Umbilical cord (tissue), 2 donors: ENCODE results near the gene TRIM63. TPM values are rescaled to one million over a fixed set of nuclear protein-coding genes. Genes with fewer than 3 reads are reported as not detected.

Experiments used
- DNase-seq: peaks from one replicate; pipeline ENCODE4 v3.0.0-alpha.2; 2015; ENCODE audit warnings: low spot score
- total RNA-seq: library from RNA; depleted of rRNA; stranded (reverse); fragments of >200 nt; gene quantifications from one replicate; pipeline ENCODE4 v1.2.3, GENCODE V29; 2014; ENCODE audit warnings: low replicate concordance; ENCODE audit not compliant: insufficient read depth

The TRIM63 gene
- total RNA-seq, 1 donor from 2014 or later = 0.96 TPM

GRCh38 chr1:26057189-26057588 is 10.2 kb downstream of the TRIM63 start:
- DNase-seq = no peak

GRCh38 chr1:26055041-26055440 is 12.4 kb downstream of the TRIM63 start:
- DNase-seq = no peak

- DNase-seq = no peak
Measured at GRCh38 chr1:26053718-26054560, 13.5 kb downstream of the TRIM63 start.

DNA sequence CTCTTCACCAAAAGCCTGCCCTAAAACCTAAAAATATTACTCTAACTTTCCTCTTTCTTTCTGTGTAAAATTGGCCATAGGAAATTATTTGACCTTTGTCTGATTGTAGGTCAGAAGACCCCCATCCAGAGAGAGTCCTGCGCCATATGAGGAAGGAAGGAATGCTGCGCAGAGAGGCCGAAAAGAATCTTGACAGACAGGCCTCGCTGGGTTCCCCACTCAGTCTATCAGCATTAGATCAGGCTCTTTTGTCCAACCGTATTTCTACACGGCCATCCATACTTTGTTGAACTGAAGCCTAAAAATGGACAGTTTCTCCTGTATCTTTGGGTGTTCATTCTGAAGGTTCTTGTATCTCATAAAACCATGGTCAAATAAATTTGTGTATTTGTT is 17.2 kb downstream of the TRIM63 start:
- DNase-seq = no peak

GRCh38 chr1:26049531-26050247 is 17.7 kb downstream of the TRIM63 start:
- no peak for DNase-seq

DNA sequence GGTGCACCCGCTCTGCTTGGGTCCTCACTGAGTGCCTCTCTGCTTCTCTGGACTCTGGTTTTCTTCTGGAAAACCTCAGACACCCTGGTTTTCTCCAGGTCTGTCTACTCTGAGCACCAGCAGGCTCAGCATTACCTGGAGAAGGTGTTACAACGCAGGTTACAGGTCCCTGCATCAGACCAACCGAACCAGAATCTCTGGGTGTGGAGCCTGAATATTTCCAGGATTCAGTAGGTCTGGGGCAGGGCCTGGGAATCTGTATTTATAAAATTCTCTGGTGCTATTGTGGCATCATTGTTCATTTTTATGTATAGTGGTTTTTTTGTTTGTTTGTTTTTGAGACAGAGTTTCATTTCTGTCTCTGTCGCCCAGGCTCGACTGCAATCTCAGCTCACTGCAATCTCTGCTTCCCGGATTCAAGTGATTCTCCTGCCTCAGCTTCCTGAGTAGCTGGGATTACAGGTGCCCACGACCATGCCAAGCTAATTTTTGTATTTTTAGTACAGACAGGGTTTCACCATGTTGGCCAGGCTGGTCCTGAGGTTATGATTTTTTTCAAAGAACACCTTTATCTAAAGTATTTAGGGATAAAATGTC is 20.1 kb downstream of the TRIM63 start:
- DNase-seq = no peak

- DNase-seq = no peak
Measured at GRCh38 chr1:26046246-26047095, 21.0 kb downstream of the TRIM63 start.

DNA sequence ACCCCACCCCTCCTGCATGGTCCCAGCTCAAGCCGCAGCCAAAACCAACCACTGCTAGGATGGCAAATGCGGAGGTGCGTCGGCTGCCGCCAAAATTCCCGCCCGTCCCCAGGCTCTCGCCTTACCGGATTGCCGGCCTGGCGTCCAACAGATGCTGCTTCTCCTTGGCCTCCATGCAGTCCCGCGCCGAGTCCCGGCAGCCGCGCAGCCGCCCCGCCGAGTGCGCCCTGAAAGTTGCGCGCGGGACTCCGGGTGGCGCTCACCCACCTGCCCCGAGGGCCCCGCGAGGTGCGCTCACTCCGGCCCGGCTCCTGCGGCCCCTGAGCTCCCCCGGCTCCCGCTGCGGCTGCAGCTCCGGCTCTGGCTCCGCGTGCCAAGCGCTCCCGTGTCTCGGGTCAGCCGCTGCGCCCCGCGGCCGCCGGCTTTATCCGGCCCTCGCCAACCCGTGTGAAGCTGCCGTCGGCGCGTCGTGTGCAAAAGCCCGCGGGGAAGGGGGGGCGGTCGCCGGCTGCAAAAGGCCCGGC is 21.6 kb downstream of the TRIM63 start, which contains the start of gene SLC30A2:
Gene SLC30A2 (minus strand): TSS at position 397 of the 524 bp plus-strand sequence. CDS start 222 bp downstream, at position 175.
- no peak for DNase-seq

DNA sequence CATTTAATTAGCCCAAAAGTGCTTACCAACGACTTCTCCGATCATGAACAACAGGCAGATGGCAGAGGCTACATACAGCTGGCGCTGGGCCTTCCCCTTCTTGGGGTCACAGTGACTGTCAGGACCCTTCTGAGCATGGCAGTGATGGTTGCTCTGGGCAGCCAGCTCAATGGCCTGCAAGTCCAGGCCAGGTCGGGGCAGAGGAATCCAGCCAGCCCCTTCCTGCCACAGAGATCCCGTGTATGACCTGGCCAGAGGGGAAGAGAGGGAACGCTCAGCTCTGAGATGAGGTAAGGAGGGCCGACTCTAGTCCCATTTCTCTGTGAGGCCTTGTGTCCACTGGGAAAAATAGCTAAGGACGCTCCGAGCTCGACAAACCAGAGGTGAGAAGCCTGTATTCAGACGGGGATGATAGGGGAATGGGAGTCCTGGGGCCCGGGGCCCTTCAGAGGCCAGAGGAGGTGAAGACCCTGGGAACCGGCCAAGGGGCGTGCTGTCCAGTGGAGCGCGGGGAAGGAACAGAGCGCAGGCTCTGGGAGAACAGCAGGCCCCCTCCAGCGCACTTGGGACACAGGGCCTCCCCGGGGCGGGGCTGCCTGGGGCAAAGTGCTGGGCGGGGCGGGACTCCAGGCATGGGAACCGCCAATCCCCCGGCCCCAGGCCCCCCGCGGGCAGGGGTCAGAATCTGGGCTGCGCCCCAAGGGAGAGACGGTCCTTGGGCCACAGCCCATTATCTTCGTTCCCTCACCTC is 22.3 kb downstream of the TRIM63 start:
- DNase-seq = no peak

GRCh38 chr1:26044414-26044813 is 23.0 kb downstream of the TRIM63 start:
- DNase-seq = no peak

GRCh38 chr1:26043765-26044164 is 23.7 kb downstream of the TRIM63 start:
- DNase-seq = no peak

DNA sequence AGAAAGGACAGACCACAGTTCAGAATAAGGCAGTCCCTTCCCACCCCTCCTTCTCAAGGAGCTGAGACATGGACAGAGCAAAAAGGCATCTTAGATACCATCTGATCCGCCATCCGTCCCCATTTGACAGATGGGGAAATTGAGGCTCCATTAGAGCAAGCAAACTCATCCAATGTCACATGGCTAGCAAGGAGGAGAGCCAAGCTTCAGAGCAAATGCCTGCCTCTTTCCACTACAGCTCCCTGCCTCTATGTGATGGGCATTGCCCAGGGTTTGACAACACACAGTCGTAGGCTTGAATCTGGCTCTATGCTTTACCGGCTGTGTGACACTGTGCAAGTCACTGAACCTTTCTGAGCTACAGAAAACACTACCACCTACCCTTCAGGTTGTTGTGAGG is 25.5 kb downstream of the TRIM63 start:
- DNase-seq = no peak

DNA sequence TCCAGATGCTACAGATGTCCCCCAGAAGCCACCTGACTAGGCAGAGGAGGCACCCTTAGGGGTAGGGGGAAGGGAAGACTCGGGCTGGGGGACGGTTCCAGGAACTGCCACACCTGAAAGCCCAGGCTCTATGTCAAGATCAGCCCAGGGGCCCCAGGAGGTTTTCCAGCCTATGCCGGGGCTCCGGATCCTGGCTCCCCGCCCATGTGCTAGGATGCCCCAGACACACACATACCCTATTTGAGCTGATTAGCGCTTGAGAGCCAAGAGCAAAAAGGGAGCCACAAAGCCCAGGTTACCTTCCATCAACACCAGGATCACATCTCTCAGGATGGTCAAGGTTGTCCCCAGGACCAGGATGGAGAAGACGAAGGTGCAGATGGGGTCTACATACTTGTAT is 26.0 kb downstream of the TRIM63 start:
- no peak for DNase-seq

GRCh38 chr1:26038904-26039303 is 28.5 kb downstream of the TRIM63 start:
- no peak for DNase-seq

- DNase-seq = no peak
Measured at GRCh38 chr1:26038477-26038876, 29.0 kb downstream of the TRIM63 start.

DNA sequence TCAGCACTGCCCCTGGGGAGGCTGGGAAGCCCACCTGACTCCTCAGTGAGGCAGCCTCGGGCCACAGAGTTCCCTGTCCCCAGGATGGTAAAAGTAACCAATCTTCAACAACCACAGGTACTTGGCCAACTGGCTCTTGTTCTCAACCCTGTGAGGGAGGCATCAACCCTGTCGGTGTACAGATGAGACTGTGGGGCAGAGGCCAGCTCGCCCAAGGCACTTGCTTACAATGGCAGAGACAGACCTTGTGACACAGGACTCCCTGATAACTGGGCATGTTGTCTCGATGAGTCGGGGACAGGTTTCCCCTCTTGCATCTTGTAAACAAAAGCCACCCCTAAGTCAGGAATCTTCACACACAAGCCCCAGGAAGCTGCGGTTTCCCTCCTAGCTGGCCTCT is 29.5 kb downstream of the TRIM63 start:
- DNase-seq = no peak

- no peak for DNase-seq
Measured at GRCh38 chr1:26036756-26037281, 30.6 kb downstream of the TRIM63 start.

- DNase-seq = peak; percentile 80
Measured at GRCh38 chr1:26035959-26036755, 31.3 kb downstream of the TRIM63 start.

DNA sequence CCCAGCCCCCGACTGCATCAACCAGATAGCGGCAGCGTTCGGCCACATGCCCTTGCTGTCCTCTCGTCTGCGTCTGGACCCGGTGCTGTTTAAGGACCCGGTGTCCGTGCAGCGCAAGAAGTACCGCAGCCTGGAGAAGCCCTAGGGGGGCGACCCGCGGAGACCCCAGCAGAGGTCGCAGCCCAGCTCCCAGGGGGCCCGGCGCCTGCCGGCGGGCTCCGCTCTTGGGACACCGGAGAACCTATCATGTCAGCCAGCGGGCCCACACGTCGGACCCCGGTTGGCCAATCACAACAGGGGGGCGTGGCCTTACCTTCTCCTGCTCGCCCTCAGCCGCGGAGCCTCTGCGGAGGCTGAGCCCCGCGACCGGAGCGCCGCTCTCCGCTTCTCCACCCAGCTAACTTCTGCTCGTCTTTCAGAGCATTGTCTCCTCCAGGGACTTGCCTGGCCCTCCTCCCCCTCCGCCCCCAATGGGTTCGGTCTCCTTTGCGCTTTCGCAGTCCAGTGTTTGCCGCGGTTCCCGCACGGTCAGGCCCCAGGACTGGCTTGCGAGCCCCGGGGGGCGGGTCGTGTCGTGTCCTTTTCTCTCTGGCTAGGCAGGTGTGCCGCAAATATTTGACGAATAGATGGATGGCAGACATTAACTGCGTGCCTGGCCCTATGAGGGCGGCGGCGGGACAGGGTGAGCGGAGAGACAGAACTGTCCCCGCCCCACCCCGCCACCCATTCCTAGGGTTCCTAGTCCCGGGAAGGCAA is 32.0 kb downstream of the TRIM63 start:
- peak; percentile 95 for DNase-seq
